GM18499 (cell line): ENCODE data around the gene VWA7.

Source experiments
- ATAC-seq: cut with Tn5 transposase; IDR thresholded peaks from one replicate; pipeline ENCODE4 v1.9.1; 2021; ENCODE audit warnings: moderate number of reproducible peaks; ENCODE audit not compliant: insufficient read depth, unreplicated experiment

VWA7 gene

DNA sequence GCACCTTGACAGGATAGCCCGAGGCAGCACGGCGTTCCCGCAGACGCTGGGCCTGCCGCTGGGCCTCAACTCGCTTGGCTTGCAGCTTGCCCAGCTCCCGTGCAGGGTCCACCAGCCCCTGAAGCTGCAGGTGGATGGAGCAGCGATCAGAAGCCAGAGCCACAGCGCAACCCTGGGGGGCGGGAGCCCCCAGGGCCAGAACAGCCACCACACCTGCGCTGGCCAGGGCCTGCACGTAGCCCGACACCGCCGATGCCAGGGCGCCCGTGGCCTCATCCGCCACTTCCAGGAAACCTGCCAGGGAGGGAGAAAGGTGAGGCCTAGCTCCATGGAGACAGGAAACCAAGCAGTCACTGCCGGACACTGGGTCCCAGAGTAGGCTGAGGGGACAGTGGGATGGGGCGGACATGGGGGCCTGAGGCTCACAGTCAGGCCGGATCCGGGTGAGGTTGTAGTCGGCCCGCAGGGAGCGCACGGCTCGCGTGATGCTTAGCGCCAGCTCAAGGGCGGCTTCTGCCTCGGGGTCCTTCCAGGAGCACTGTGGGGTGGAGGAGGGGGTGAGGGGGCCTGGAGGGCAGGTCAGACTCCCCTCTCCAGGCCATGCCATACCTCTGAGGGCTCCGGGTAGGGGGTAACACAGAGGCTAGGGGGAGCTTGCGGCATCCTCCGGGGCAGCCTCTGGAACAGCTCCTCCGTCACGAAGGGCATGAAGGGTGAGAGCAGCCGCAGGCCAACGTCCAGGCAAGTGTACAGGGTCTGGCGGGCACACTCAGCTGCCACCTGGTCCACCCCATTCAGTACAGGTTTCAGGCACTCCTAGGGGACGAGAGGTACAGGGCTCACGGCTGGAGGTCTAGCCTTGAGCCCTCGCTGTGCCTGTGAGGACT lies 2.1 kb upstream of the VWA7 start:
- ATAC-seq, result no peak

- no peak for ATAC-seq
Measured at GRCh38 chr6:31778193-31778592, 1.1 kb upstream of the VWA7 start.

DNA sequence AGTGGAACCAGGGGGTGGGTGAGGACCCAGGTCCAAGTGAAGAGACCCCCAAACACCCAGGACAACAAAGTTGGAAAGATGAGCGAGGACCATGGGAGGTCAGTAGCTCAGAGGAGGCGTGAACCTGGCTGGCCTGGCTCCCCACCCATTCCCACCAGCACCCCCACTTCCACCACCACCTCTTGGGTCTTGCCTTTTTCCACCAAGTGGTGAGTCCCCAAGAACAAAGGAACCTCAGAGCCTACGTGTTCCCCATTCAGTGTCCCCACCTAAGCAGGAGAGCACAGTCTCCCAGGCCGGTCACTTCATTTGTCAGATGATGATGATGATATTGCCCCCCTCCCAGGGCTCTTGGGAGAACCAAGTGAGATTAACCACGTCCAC lies 531 bp upstream of the VWA7 start:
- no peak for ATAC-seq

DNA sequence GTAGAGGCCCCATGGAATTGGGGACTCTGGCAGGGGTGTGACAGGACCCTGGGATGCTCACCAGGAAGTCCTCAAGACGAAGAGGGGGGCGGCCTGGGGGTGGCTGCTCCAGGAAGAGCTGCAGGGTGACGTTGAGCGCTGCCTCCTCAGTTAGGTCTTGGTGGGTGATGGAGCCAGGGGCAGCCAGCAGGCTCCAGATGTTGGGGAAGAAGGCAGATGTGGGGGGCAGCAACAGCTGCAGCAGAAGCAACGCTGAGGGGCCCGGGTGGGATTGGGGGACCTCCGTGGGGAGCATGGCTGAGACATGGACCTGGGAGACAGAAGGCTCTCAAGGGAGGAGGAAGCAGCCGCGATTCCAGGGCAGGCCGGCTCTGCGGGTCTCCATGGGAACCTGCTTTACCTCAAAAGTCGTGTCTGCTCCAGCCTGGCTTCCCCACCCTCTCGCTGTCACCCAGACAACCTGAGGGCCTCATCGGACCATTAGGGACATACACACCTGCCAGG lies 591 bp downstream of the VWA7 start:
- no peak for ATAC-seq

- ATAC-seq, result no peak
Measured at GRCh38 chr6:31775633-31776484, 1.3 kb downstream of the VWA7 start.

- no peak for ATAC-seq
Measured at GRCh38 chr6:31775184-31775583, 1.9 kb downstream of the VWA7 start.

DNA sequence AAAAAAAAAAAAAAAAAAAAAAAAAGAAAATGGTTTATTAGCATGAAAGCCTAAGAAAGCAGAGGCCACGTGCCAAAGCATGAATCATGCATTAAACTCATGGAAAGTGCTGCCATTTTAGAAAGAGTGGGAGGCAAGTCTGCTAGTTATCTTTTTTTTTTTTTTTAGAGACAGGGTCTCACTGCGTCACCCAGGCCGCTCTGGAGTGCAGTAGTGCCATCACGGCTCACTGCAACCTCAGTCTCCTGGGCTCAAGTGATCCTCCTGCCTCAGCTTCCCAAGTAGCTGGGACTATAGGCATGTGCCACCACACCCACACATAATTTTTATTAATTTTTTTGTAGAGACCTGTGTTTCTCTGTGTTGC lies 5.2 kb downstream of the VWA7 start:
- ATAC-seq, result no peak

DNA sequence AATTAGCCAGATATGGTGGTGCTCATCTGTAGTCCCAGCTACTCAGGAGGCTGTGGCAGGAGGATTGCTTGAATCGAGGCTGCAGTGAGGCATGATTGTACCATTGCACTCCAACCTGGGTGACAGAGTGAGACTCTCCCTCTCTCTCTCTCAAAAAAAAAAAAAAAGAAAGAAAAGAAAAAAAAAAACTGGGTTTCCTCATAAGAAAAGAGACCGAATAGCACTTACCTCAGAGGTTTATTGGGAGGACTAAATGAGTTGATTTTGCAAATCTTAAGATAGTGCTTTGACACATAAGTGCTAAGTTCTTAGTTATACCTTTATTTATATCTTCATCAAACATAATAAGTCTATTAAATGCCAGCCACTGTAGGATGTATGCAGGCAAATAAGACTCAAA lies 6.3 kb downstream of the VWA7 start:
- no peak for ATAC-seq

- ATAC-seq, result no peak
Measured at GRCh38 chr6:31769684-31770371, 7.3 kb downstream of the VWA7 start.

GRCh38 chr6:31768363-31769257 lies 8.5 kb downstream of the VWA7 start:
- no peak for ATAC-seq

DNA sequence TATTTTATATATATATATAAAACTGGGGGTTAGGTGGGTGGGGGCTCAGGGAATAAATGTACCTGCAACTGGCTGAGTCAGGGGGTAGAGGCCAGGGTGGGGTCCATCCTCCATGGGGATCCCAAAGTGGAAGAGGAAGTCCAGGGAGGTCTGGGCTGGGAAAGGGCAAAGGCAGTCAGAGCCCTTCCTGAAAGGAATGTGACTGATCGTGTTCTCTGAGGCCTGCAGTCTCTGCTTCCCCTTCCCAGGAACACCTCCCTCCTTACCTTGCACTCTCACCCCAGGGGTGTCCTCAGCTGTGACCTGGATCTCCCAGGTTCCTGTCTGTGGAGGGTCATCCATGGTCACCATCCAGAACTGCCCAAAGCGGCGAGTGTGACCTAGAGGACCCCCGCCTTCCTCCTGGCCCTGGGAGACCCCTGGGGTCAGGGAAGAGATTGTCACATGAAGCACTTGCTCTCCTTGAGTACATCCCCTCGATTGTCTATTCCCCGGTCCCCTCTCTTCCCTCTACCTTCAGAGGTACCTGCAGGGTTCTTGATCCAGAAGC lies 10.0 kb downstream of the VWA7 start:
- ATAC-seq, result no peak

DNA sequence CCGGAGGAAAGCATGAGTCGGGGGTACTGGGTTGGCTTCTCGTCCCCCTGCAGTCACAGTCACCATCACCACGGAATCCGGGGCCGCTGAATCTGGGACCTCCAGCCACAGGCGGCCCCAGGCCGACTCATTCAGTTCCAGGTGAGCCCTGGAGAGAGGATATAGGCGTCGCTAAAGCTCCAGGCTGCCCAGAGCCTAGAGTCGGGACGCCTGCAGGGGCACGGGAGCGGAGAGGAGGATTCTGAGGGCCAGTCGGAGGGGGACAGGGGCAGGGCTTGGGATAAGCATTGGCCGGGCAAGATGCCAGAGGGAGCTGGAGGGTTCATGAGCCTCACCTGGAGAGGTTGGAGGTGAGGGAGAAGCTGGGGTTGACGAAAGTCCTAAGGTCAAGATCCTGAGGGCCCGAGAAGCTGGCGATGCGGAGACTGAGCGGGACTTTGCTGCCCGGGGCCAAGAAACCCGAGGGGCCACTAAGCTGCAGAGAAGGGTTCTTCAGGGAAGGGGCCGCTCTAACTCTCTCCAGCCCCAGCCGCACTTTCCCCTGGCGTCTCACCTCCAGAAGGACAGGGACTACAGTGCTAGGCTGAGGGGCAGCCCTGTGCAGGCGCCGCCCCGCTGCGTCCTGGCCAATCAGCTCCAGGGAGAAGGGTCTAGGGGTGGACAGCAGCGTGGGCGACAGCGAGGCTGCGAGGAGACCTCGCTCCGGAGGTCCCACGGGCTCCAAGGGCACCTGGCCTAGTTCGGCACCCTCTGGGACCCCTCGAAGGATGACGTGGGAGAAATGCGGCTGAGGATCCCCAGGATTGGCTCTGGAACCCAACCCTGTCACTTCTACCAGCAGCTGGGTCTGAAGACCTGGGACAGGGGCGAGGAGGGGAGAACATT lies 11.0 kb downstream of the VWA7 start:
- ATAC-seq, result no peak

DNA sequence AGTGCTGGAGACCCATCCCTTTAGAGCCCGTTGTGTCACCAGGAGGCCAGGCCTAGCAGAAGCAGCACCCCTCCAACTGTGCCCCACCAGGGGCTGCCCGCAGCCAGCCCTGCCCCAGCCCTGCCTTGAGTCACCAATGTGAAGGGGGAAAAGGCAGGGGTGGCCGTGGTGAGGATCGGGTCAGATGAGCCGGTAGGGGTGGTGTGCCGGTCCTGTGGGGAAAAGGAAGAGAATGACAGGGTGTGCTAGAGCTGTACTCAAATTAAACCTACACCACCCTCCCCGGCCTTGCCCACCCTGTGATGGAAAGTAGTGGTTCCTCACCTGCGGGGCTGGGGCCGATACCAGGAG lies 11.6 kb downstream of the VWA7 start:
- no peak for ATAC-seq

GRCh38 chr6:31764198-31764597 lies 12.9 kb downstream of the VWA7 start:
- ATAC-seq, result no peak

DNA sequence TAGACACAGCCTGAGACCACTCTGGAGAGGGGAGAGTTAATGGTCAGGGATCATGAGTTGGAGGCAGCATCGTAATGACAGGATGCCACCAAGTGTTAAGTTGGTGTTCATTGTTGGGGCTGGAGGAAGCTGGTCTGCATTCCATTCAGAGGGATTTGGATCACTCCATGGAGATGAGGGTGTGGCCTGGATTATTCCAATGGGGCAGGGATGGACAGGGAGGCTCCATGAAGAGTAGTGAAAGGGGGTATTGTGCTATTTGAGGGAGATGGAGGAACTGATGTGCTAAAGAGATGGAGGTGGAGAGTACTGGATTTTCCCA lies 13.5 kb downstream of the VWA7 start:
- no peak for ATAC-seq

GRCh38 chr6:31762878-31763618 lies 14.1 kb downstream of the VWA7 start:
- ATAC-seq, result no peak

- no peak for ATAC-seq
Measured at GRCh38 chr6:31762356-31762755, 14.8 kb downstream of the VWA7 start, which contains the start of gene SAPCD1. SAPCD1 (plus strand) TSS chr6:31762656; CDS start chr6:31763055, 399 bp downstream.

DNA sequence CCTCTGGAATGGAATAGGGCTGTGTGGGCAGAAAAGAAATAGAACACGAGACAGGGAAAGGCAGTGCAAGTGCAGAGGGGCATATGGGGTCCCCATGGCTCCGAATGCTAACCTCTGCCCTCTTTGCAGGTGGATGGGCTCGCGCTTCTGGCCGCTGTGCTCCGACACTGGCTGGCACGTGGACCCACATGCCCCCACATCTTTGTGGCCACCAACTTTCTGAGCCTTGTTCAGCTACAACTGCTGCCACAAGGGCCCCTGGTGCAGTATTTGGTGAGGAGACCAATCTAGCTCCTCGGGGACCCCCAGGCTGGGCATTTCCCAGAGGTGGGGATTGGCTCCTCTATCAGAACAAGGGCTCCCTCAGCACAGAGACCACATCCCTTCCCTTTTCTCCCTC lies 15.8 kb downstream of the VWA7 start:
- ATAC-seq, result no peak
